ENCODE data around the gene BEND7.

BEND7 gene

GRCh38 chr10:13490503-13490902 is 38.3 kb downstream of the BEND7 start:
- in situ Hi-C loops (cut with HindIII; ENCODE audit: low sequenced_read_pairs) = no loop called here
- no peak for TF ChIP-seq CTCF (IDR thresholded peaks at IDR 0.05; ENCODE audit: low read depth, low read length, missing control alignments)
- DNase-seq (ENCODE audit: low read depth) = no peak
- H3K4me3 ChIP-seq (ENCODE audit: low read depth, low read length) = no peak overlapping the region

GRCh38 chr10:13489035-13489599 is 39.7 kb downstream of the BEND7 start:
- in situ Hi-C loops (cut with HindIII; ENCODE audit: low sequenced_read_pairs) = no loop called here
- TF ChIP-seq CTCF (IDR thresholded peaks at IDR 0.05; ENCODE audit: low read depth, low read length, missing control alignments) = no peak
- no peak overlapping the region for H3K4me3 ChIP-seq (ENCODE audit: low read depth, low read length)
- no peak for DNase-seq (ENCODE audit: low read depth)

GRCh38 chr10:13485623-13486022 is 43.2 kb downstream of the BEND7 start:
- DNase-seq (ENCODE audit: low read depth) = no peak
- no peak overlapping the region for H3K4me3 ChIP-seq (ENCODE audit: low read depth, low read length)
- in situ Hi-C loops (cut with HindIII; ENCODE audit: low sequenced_read_pairs) = no loop called here
- TF ChIP-seq CTCF (IDR thresholded peaks at IDR 0.05; ENCODE audit: low read depth, low read length, missing control alignments) = peak; percentile 37

- no peak for TF ChIP-seq CTCF (IDR thresholded peaks at IDR 0.05; ENCODE audit: low read depth, low read length, missing control alignments)
- DNase-seq (ENCODE audit: low read depth) = no peak
- in situ Hi-C loops (cut with HindIII; ENCODE audit: low sequenced_read_pairs) = no loop called here
- no peak overlapping the region for H3K4me3 ChIP-seq (ENCODE audit: low read depth, low read length)
These were observed 44.9 kb downstream of the BEND7 start for GRCh38 chr10:13483951-13484350.

- in situ Hi-C loops (cut with HindIII; ENCODE audit: low sequenced_read_pairs) = no loop called here
- H3K4me3 ChIP-seq (ENCODE audit: low read depth, low read length) = no peak overlapping the region
- TF ChIP-seq CTCF (IDR thresholded peaks at IDR 0.05; ENCODE audit: low read depth, low read length, missing control alignments) = no peak
- no peak for DNase-seq (ENCODE audit: low read depth)
These were observed 45.7 kb downstream of the BEND7 start for GRCh38 chr10:13483073-13483472.

GRCh38 chr10:13481690-13482089 is 47.1 kb downstream of the BEND7 start:
- no peak for TF ChIP-seq CTCF (IDR thresholded peaks at IDR 0.05; ENCODE audit: low read depth, low read length, missing control alignments)
- in situ Hi-C loops (cut with HindIII; ENCODE audit: low sequenced_read_pairs) = no loop called here
- H3K4me3 ChIP-seq (ENCODE audit: low read depth, low read length) = no peak overlapping the region
- DNase-seq (ENCODE audit: low read depth) = no peak

GRCh38 chr10:13475124-13475523 is 53.7 kb downstream of the BEND7 start:
- DNase-seq (ENCODE audit: low read depth) = no peak
- in situ Hi-C loops (cut with HindIII; ENCODE audit: low sequenced_read_pairs) = no loop called here
- TF ChIP-seq CTCF (IDR thresholded peaks at IDR 0.05; ENCODE audit: low read depth, low read length, missing control alignments) = no peak
- no peak overlapping the region for H3K4me3 ChIP-seq (ENCODE audit: low read depth, low read length)

Data from astrocyte of the cerebellum (primary cell).